SU-DHL-6 (cell line): ENCODE data around the gene HS6ST1.

Experiments
- H2AFZ ChIP-seq: fragments of 200-600 bp; sonication (generic); 2 replicates; pipeline ENCODE4 v1.6.1; 2014; ENCODE audit warnings: low read depth, mild to moderate bottlenecking, moderate library complexity, mixed read lengths, antibody characterized with exemption, low read length; ENCODE audit not compliant: severe bottlenecking
- H3F3A ChIP-seq: fragments of 200-600 bp; shearing (Covaris generic); 2 replicates; pipeline ENCODE4 v1.6.0; 2016; ENCODE audit warnings: antibody characterized with exemption, mild to moderate bottlenecking; ENCODE audit not compliant: insufficient read depth
- H3K27ac ChIP-seq: fragments of 200-600 bp; sonication (generic); 2 replicates; pipeline ENCODE4 v1.5.1; 2016; ENCODE audit warnings: low read depth, mild to moderate bottlenecking, low read length, moderate library complexity, mixed read lengths
- H3K27me3 ChIP-seq: fragments of 200-600 bp; sonication (generic), shearing (Covaris generic); 2 replicates; pipeline ENCODE4 v1.6.0; 2014; ENCODE audit warnings: mild to moderate bottlenecking, low read length
- H3K36me3 ChIP-seq: fragments of 200-600 bp; sonication (generic); 2 replicates; pipeline ENCODE4 v1.6.1; 2014; ENCODE audit warnings: mild to moderate bottlenecking, low read length, mixed read lengths
- H3K4me2 ChIP-seq: fragments of 300-600, 200-600 bp; shearing (Covaris generic), sonication (generic); 2 replicates; pipeline ENCODE4 v1.6.0; 2014; ENCODE audit warnings: low read length, low read depth, mild to moderate bottlenecking; ENCODE audit not compliant: poor library complexity, severe bottlenecking
- H3K4me3 ChIP-seq: fragments of 200-600 bp; sonication (generic); 2 replicates; pipeline ENCODE4 v1.5.1; 2014; ENCODE audit warnings: antibody characterized with exemption, low read length, mild to moderate bottlenecking, mixed read lengths; ENCODE audit not compliant: insufficient read depth, poor library complexity, severe bottlenecking
- H3K79me2 ChIP-seq: fragments of 200-600 bp; sonication (generic); 2 replicates; pipeline ENCODE4 v1.6.1; 2014; ENCODE audit warnings: mild to moderate bottlenecking, low read length, moderate library complexity; ENCODE audit not compliant: insufficient read depth
- H3K9ac ChIP-seq: fragments of 200-600 bp; sonication (generic); 2 replicates; pipeline ENCODE4 v1.7.0; 2014; ENCODE audit warnings: mild to moderate bottlenecking, low read length
- H3K9me2 ChIP-seq: fragments of 200-600 bp; sonication (generic); replicated peaks from 2 replicates; pipeline ENCODE4 v1.6.1; 2014; ENCODE audit warnings: low read length; ENCODE audit not compliant: insufficient read depth
- H3K9me3 ChIP-seq: fragments of 200-600 bp; sonication (generic); 2 replicates; pipeline ENCODE4 v1.6.1; 2014; ENCODE audit warnings: low read length, mixed read lengths; ENCODE audit not compliant: insufficient read depth
- H4K20me1 ChIP-seq: fragments of 200-600 bp; sonication (generic); 2 replicates; pipeline ENCODE4 v1.6.1; 2014; ENCODE audit warnings: low read depth, mild to moderate bottlenecking, antibody characterized with exemption, low read length, moderate library complexity, mixed read lengths
- CTCF ChIP-seq: fragments of 200-600 bp; sonication (generic); IDR thresholded peaks from one replicate; pipeline ENCODE4 v1.5.1; 2017; ENCODE audit warnings: antibody characterized with exemption, mild to moderate bottlenecking, low read length, moderate library complexity; ENCODE audit not compliant: insufficient read depth, poor library complexity, severe bottlenecking
- EZH2phosphoT487 ChIP-seq: fragments of 200-600 bp; sonication (generic), shearing (Covaris generic); conservative IDR thresholded peaks from 2 replicates; pipeline ENCODE4 v1.6.1; 2018; ENCODE audit warnings: mild to moderate bottlenecking, antibody characterized with exemption, low read length, moderate library complexity, mixed read lengths

Gene HS6ST1

DNA sequence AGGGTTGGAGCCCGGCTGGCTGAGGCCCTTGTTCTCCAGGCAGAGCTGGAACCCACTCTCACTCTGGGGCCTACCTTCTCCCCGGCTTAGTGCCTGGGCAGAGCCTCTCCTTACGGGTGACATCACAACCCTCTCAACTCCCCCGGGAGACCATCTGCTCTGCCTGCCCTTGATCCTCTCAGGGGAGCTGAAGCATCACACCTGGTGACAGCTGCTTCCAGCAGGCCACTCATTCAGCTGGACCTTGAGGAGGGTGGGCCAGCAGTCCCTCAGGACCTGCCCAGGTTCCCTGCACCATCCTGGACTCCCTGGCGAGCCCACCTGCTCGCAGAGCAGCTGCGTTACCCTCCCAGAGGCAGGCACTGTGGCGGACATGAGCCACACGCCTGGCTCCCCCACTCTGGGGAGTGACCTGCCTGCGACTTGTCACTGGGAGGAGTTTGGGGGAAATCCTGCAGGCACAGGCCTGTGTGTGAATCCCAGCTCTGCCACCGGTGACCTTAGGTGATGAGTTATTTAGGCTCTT lies 13.1 kb downstream of the HS6ST1 start:
- Histone ChIP-seq H3K4me2 (no peak overlapping the region), H4K20me1 (peaks cover 2% of the 10 kb centered on the region; the same call in 1 of the 2 replicates), H3K9me2 (no peaks in the 10 kb centered on the region), H3K27ac (no peak overlapping the region), H3K79me2 (peaks cover 6% of the 10 kb centered on the region; the same call in 1 of the 2 replicates), H3K9me3 (no peaks in the 10 kb centered on the region), H3K36me3 (no peaks in the 10 kb centered on the region), H3F3A (no peaks in the 10 kb centered on the region), H3K4me3 (no peak overlapping the region), H3K27me3 (no peaks in the 10 kb centered on the region), H2AFZ (no peak overlapping the region), H3K9ac (no peak overlapping the region)
- TF ChIP-seq EZH2phosphoT487, result no peak

GRCh38 chr2:128304715-128305554 lies 13.7 kb downstream of the HS6ST1 start:
- Histone ChIP-seq H3K79me2 (peaks cover 5% of the 10 kb centered on the region; the same call in 1 of the 2 replicates), H2AFZ (no peak overlapping the region), H3K9me2 (no peaks in the 10 kb centered on the region), H3K27me3 (no peaks in the 10 kb centered on the region), H3K36me3 (no peaks in the 10 kb centered on the region), H3K27ac (no peak overlapping the region), H3F3A (no peaks in the 10 kb centered on the region), H3K9me3 (no peaks in the 10 kb centered on the region), H3K4me3 (no peak overlapping the region), H3K9ac (no peak overlapping the region), H3K4me2 (no peak overlapping the region), H4K20me1 (peaks cover 2% of the 10 kb centered on the region; the same call in 1 of the 2 replicates)
- TF ChIP-seq EZH2phosphoT487, result no peak
- TF ChIP-seq CTCF, result no peak

DNA sequence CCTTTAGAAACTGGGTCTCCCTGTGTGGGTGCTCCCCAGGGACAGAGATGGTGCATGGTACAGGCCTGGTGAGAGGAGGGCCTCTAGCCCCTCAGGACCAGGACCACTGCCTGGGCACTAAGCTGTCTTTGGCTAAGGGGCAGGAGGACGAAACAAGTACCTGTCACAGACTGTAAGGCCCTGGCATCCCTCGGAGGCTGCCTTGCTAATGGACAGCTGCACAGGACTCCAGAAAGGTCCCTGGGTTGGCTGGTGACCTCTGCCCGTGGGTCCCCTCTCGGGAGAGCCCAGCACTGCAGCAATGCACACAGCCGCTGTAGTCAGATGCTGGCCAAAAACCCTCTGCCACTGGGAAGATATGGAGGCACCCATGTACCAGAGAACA lies 14.3 kb downstream of the HS6ST1 start:
- no peak overlapping the region for H3K27ac ChIP-seq
- no peak overlapping the region for H3K4me3 ChIP-seq
- no peaks in the 10 kb centered on the region for H3K9me3 ChIP-seq
- no peaks in the 10 kb centered on the region for H3K9me2 ChIP-seq
- no peak overlapping the region for H3K4me2 ChIP-seq
- H4K20me1 ChIP-seq, result peaks cover 2% of the 10 kb centered on the region; the same call in 1 of the 2 replicates
- no peaks in the 10 kb centered on the region for H3K27me3 ChIP-seq
- no peaks in the 10 kb centered on the region for H3F3A ChIP-seq
- H3K36me3 ChIP-seq, result no peaks in the 10 kb centered on the region
- TF ChIP-seq EZH2phosphoT487 (no peak), CTCF (no peak)
- H3K9ac ChIP-seq, result no peak overlapping the region
- H3K79me2 ChIP-seq, result peaks cover 5% of the 10 kb centered on the region; the same call in 1 of the 2 replicates
- H2AFZ ChIP-seq, result no peak overlapping the region

DNA sequence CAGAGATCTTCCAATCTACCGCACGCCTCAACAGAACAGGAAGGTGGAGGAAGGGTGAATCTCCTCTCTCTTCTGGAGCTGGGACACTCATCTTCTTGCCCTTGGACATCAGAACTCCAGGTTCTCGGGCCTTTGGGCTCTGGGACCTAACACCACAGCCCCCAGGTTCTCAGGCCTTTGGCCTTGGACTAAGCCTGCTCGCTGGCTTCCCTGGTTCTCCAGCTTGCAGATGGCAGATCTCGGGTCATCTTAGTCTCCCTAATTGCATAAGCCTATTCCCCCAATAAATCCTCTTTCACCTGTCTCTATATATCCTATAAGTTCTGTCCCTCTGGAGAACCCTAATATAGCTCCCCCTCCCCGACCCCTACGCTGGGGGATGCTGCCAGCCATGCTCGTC lies 14.8 kb downstream of the HS6ST1 start:
- Histone ChIP-seq H3K9ac (no peak overlapping the region), H3K27me3 (no peaks in the 10 kb centered on the region), H3K9me2 (no peaks in the 10 kb centered on the region), H3K27ac (no peak overlapping the region), H3F3A (no peaks in the 10 kb centered on the region), H2AFZ (no peak overlapping the region), H3K4me3 (no peak overlapping the region), H3K4me2 (no peak overlapping the region), H3K36me3 (no peaks in the 10 kb centered on the region), H3K9me3 (no peaks in the 10 kb centered on the region), H4K20me1 (peaks cover 2% of the 10 kb centered on the region; the same call in 1 of the 2 replicates), H3K79me2 (peaks cover 5% of the 10 kb centered on the region; the same call in 1 of the 2 replicates)
- TF ChIP-seq EZH2phosphoT487 (no peak), CTCF (no peak)
